NCI-H748 treated with DMSO at 0.1 percent for 48 hours (cell line): ENCODE measurements around the gene SLC19A2.
"Not testable (repeated sequence)": the region's sequence is repeated elsewhere in the genome, so short reads cannot be mapped to it uniquely, and the experiment has no call there.

ENCODE experiments used
- DNase-seq: peaks from one replicate; lab custom pipeline; 2025; lab: John Stamatoyannopoulos, UW

The SLC19A2 gene

DNA sequence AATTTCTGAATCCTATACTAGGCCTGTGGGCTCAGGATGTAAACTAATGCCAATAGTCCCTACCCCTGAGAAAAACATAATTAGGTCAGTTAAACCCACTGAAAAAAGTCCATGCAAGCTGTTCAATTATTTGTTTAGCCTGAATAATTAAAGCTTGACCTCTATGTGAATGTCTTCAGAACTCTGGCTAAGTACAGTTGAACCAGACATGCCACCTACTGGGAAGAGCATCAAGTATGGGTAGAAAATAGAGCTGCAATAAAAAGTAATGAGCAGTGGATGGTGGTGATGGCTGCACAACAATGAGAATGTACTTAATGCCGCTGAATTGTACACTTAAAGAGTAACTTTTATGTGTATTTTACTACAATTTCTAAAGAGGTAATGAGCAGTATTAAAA, 23.6 kb upstream of the SLC19A2 start:
- DNase-seq: peak; percentile 93

DNA sequence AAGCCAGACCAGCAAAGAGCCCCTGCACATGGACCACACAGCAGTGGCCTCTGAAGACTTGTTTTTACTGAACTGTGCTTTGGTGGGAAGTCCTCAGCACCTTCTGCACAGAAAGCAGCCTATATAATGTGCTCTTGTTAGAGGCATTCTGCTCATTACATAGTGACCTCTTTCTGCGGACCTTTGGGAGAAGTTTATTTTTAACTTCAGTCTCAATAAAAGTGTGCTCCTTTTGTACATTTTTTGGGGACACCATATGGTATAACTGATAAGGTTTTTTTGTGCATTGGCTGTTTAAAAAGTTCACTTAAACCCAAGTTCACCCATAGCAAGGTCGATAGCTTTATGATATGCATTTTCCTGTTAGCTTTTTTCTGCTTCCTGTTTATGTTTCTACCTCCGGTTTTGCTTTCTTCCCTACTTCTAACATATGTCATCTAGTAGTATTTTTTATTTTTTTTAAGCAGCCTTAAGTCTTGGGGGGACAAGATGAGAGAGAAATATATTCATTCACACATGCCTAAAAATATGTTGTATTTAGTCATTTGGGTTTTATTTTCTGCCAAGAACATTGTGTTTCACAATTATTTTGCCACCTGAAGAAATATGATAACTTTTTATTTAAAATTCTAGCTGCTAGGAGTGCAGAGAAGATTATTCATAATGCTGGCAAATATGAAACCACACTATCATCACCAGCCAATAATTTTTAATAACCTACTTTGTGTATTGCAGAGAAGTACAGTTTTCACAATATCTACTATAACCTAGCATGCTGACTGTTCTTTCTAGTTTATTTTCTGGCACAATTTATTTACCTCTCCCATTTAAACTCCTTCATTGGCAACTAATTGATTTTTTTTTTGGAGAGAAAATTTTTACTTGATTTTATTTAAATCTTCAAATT, 22.9 kb upstream of the SLC19A2 start:
- DNase-seq: no peak

DNA sequence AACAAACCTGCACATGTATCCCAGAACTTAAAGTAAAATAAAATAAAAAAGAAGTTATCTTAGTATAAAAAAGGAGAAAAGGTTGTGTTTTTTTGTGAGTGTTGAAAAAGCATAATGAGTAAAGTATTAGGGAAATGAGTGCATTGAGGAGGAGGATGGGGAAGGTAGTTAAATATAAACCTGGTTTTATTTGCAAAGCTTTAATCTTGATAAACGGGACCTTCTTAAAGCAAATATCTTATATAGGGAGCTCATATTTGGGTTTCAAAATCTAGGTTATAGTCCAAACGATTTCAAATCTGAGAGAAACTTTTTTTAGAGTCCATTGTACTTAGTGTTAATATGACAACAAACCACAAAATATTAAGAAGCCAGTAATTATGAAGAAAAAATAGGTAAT, 21.7 kb upstream of the SLC19A2 start:
- no peak for DNase-seq

DNA sequence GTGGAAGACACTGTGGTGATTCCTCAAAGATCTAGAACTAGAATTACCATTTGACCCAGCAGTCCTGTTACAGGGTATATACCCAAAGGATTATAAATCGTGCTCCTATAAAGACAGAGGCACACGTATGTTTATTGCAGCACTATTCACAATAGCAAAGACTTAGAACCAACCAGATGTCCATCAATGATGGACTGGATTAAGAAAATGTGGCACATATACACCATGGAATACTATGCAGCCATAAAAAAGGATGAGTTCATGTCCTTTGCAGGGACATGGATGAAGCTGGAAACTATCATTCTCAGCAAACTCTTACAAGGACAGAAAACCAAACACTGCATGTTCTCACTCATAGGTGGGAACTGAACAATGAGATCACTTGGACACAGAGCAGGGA, 17.9 kb upstream of the SLC19A2 start:
- DNase-seq: not testable (repeated sequence)

DNA sequence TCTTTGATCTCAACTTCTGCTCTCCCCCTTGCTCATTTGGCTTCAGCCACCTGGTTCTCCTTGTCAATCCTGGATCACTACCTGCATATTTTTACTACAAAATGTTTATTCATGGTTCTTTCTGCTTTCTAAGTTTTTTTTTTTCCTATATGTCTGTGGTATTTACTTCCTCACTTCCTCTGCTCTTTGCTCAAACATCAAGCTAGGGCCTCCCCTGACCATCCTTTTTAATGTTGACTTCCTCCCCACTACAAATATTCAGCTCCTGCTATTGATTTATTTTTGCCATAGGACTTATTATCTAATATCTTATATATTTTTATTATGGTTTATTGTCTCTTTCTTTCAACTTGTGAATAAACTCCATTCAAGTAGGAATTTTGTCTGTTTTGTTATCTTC, 14.1 kb upstream of the SLC19A2 start:
- DNase-seq: no peak

DNA sequence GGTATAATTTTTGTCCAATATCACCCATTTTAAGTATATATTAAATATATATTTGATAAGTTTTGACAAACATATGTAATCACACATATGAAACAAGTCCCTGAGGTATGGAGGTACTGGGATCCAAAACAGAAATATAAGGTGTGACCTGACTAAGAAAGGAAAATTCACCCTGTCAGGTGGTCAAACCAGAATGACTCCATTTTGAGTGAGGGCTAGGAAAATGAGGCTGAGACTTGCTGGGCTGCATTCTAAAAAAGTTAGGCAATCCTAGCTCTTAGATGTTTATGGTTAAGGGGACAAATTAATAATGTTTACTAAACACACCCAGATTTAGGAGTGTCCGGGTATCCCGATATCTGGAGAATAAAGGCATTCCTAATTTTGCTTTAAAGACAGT, 11.6 kb upstream of the SLC19A2 start:
- DNase-seq: no peak

DNA sequence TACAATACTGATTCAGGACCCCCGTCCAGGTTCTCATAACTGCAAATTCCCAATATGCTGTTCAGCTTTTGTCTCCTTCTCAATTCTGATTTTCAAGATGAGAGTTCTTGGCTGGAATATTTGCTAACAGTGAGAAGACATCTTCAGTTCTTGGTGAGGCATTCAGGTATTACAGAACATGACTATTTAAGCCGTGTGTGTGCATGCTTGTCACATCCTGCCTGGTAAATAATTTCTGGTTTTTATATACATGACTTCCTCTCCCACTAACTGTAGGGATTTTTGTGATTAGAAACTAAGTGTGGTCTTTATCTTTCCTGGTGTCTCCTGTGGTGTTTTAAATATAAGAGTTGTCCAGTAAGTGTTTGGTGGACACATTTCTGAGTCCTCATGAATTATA, 10.2 kb upstream of the SLC19A2 start:
- DNase-seq: no peak

DNA sequence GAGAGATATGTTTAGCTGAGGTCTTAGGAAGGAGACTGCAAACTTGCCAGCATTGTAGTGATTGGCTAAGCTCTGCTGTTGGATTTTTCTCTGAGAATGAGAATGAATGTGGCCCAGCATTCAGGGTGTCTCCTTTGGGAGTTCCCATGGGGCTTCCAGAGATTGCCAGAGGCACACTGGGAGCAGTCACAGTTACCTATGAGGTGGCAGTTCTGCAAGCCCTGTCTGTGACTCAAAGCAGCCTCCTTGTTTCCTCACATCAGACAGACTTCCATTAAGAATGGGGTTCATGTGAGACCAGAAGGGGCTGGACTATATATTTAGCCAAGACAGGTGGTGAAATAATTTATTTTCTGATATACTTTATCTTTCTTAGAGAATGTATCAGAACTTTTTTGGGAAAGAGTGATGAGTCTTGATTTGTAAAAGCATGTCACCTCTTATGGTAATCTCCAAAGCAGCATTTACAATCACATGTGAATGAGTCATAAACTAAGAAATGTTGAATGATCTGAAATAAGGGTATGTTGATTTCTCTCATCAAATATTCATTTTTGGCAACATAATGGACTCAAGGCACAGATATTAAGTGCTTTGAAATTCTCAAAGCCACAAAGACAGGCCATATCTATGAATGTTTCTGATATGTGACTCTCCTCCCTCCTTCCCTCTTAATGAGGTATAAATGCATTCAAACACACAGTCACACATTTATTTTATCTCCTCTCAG, 9.5 kb upstream of the SLC19A2 start:
- no peak for DNase-seq

DNA sequence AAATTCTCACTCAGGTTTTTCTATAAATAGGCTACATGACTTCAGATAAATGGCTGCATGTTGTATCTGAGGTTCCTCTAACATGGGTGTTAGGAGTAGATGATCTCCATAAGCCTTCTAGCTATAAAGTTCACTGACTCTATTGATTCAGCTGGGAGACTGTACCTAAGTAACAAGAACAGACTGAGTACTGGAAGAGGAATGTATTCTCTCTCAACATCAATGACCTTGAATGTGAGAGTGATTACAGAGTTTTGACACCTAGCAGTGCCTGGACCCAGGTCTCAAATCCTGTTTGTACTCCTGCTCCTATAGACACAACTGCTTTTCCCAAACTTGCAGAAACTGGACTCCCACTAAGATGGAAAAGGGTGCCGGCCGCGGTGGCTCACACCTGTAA, 8.6 kb upstream of the SLC19A2 start:
- DNase-seq: no peak

DNA sequence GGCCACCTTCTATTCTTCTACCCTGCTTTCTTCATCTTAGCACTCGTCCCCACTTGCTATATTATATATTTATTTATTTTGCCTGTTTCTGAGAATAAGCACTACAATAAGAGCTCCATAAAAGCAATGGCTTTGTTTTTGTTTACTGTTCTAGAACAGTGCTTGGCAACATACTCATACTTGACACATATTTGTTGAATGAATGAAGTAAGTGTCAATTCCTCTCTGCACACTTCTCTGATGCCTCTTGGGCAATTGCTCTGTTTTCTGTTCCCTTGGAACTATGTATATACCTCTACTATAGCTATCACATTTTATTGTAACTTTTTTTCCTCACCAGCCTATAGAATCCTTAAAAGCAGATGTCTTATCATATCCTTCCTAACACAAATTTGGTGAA, 7.5 kb upstream of the SLC19A2 start:
- DNase-seq: no peak

DNA sequence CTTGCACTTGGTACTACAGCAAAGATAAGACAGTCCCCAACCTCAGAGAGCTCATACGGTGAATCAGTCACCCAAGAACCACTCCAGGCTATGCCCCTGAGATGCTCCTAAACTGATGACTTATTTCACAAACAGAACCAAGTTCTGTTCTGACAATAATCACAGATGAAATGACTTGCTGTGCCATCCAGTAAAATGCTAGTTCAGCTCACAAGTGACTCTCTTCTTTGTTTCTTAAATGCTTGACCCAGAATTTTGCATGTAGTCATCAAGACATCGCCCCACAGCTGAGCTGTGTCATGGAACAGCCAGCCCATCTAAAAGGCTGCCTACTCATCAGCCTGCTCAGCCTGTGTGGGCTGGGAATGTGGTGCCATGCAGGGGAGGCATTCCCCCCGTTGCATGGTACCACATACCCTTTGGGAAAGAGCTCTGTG, 6.1 kb upstream of the SLC19A2 start:
- no peak for DNase-seq

DNA sequence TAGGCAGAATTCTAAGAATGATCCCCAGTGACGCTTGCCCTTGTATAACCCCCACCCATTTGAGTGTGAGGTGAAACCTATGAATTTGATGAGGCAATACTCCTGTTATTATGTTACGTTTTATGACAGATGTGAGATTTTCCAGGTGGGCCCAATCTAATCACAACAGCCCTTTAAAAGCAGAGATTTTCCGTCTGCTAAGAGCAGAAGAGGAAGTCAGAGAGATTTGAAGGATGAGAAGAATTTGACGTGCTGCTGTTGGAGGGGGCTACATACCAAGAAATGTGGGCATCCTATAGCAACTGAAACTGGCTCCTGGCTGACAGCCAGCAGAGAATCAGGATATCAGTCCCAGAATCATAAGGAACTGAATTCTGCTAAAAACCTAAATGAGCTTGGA, 2.4 kb upstream of the SLC19A2 start:
- DNase-seq: no peak

DNA sequence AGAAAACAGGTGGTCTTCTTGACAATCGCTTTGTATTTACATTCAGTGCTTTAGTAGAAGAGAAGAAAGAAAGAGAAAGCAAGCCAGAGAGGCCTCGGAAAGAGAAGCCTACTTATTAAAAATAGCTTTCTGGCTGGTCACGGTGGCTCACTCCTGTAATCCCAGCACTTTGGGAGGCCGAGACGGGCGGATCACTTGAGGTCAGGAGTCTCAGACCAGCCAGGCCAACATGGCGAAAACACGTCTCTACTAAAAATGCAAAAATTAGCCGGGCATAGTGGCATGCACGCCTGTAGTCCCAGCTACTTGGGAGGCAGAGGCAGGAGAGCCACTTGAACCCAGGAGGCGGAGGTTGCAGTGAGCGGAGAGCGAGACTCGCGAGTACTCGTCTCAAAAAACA, 1.8 kb upstream of the SLC19A2 start:
- no peak for DNase-seq

DNA sequence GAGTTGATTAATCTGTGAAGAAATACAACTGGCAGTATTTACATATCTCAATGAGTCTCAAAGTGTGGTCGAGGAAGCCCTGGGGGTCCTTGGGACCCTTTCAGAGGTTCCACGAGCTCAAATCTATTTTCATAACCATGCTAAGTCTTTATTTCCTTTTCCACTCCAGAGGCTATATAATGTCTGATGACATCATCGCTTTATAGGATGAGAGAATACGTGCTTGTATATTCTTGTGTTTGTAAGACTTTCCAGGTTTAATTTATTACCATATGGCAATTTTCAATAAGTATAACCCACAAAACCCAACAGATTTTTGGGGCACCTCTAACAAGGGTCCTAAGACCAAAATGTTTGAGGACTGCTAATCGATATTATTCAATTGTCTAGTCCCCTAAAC, 1.4 kb upstream of the SLC19A2 start:
- no peak for DNase-seq

DNA sequence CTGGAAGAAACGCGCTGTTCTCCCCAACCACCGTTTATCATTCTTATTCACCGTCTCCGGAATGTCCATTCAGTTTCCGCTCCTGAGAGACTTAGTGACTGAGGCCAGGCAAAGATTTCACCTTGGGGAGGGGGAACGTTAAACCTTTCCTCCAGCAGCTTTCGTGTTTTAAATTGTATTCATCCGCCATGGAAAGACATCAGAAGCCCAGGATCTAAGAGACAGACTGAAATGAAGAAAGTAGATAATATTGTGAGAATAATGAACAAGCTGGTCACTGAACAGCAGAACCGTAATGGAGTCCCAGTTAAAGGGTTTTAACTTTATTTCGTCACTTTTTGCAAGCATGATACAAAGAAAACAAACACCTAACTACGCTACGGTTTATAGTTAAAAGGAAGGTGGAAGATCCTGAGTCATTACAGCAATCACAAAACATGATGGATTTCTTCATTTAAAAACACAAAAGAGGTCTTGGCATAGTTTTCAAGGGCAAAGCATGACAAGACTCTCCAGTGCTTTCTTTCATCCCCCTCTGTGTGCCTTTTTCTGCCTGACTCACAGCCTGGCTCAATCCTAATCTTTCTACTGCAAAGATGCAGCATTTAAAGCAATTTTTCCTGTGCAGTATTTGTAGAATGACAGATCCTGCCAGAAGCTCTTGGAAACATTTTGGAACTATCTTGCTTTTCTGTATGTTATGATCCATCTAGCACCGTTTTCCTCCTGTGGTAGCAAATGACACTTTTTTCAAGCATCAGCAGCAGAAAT, 722 bp upstream of the SLC19A2 start:
- DNase-seq: no peak

DNA sequence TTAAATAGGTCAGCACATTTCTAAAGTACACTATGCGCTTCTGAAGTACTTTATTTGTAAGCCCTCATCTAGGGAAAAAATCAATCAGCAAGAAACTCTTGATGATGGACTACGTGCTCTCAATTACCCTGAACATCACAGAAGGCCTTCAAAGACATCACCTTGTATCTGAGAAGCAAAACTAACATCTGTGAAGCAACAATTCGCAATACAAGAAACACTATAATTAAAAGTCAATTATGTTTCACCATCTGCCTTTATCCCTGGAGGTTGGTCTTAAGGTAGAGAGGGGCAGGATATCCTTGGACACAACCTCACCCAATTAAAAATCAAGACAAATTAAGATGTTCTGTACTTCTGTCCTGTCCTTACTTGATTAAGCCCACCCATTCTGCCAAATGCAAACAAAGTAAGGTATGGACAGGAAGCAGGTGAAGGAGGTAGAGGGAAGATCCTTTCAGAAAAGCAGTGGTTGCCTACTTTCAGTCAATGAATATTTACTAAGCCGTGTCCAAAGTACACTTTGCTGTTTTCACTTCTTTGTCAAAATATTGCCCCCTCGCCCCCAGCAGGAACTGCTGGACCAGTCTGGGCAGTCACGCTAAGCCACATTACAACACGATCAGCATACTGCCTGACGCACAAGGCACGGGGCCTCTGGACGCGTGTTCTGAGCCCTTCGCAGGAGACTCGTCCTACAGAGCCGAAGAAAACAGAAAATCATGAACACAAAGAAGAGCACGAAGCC, 887 bp downstream of the SLC19A2 start:
- DNase-seq: peak; percentile 49

DNA sequence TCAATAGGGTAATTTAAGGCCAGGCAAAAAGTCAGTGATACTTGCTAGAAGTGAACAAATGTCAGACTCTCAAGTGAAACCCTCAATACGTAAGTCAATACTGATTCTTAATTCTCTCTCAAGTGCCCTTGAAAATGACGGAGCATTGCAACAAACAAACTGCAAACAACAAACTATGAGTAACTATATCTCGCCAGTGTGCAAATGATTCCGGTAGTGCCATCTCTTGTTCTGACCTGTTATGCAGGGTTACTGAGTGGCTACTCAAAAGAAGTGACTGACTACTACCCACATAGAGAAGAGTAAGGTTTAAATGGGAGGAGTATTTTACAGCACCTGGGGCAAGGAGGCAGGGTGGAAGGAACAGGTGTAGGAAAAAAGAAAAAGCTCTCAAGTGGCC, 1.6 kb downstream of the SLC19A2 start:
- no peak for DNase-seq

DNA sequence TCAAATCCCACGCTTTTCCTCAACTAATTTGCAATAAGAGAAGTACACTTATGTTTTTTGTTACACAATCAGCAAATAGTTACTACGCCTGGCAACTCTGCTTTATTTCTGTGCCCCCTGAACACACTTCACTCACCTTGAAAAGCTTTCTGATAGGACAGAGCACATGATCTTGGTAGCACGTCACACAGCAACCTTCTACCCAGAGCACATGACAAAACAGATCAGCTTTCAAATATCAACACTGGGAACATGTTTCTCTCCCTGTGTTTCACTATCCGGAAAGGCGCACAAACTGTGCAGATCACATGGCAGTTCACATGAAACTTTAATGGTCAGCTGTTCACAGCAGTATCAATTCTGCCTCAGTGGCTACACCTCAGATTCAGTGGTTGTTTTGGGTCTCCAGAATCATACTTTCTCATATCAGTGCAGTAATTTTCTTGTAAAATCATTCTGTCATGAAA, 2.2 kb downstream of the SLC19A2 start:
- DNase-seq: peak; percentile 4

DNA sequence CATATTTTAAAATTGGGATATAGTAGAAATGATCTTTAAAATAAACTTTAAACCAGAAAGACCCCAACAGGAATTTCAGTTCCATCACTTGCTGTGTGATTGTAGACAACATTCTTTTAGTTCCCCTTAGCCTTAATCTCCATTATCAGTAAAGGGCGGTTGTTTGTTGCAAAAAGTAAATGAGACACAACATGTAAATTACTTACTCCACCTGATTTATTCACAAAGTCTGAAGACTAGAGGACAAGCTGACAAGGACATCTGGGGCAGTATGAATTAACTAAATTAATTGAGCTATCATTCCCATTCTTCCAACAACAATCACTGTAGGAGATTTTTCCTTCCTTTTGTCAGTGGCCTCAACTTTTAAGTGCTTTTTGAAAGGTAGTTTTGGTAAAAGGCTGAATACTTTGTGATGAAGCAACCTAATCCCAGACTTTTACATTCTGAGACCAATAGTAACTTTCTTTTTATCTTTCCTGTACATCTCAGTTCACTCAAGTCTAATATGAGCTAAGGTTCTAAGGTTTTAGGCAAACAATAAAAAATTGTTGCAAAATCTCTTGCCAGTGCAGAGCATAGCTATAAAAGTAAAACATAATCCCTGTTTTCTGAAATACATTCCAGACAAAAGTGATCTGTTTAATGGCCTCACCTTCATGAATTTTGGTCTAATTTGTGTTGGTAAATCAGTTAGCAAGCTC, 6.2 kb downstream of the SLC19A2 start:
- DNase-seq: no peak

DNA sequence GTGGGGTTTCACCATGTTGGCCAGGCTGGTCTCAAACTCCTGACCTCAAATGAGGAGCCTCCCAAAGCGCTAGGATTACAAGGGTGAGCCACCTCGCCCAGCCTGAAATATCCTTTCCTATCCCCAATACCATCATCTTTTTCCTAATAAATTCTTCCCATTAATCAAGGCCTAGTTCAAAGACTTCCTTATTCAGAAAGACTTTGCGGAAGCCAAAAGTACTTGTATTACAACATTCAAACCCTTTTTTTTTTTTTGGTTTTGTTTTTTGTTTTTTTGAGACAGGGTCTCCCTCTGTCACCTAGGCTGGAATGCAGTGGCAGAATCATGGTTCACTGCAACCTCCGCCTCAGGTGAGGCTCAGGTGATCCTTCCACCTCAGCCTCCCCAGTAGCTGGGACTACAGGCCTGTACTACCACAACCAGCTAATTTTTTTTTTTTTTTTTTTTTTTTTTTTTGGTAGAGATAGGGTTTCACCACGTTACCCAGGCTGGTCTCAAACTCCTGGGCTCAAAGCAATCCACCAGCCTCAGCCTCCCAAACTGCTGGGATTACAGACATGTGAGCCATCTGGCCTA, 7.6 kb downstream of the SLC19A2 start:
- no peak for DNase-seq
